H1 (cell line): ENCODE measurements around the gene PDGFD. TPM values are rescaled to one million over a fixed set of nuclear protein-coding genes. Genes with fewer than 3 reads are reported as not detected.

Experiments
- GABPA ChIP-seq: IDR thresholded peaks from 2 replicates; pipeline ENCODE4 v1.6.1; 2011; ENCODE audit warnings: mild to moderate bottlenecking, low read length, moderate library complexity, borderline replicate concordance; ENCODE audit not compliant: insufficient read depth
- POLR2AphosphoS5 ChIP-seq: IDR thresholded peaks from 2 replicates; pipeline ENCODE4 v1.6.1; 2011; ENCODE audit warnings: low read depth, low read length
- SP2 ChIP-seq: IDR thresholded peaks from 2 replicates; pipeline ENCODE4 v1.6.1; 2012; ENCODE audit warnings: mild to moderate bottlenecking, low read length, inconsistent platforms
- TBP ChIP-seq: IDR thresholded peaks from 2 replicates; pipeline ENCODE4 v1.6.1; 2011; ENCODE audit warnings: low read depth, low read length, improper control_type of control experiment
- polyA plus RNA-seq, 7 experiments: library from polyadenylated mRNA; depleted of rRNA in 3 of 7; stranded (reverse) in 5 of 7; unstranded in 2 of 7; fragments of >200 nt in 5 of 7; fragments of 200-250 nt in 2 of 7; gene quantifications; 1 replicate in 5 of 7; 2 replicates in 1 of 7; 4 replicates in 1 of 7; pipeline versions ENCODE4 v1.2.1 to v1.2.3, GENCODE V29; 2011 to 2013; ENCODE audit warnings: missing spikeins in 2 of 7, mixed read lengths in 2 of 7
- total RNA-seq: library from RNA; stranded (reverse); fragmentation: NEBNext Ultra II Directional; extraction: Animal tissue kit (Norgen Biotek cat#: 25700); gene quantifications from 2 replicates; pipeline ENCODE4 v1.2.1, GENCODE V29; 2021

The PDGFD gene
- total and polyA plus RNA-seq, 2 of the 8 experiments (the other 6 are each of a cell fraction or from before 2014, with no cell fraction given) = 1.1 to 3.9 TPM

- TF ChIP-seq GABPA (no peak), TBP (no peak), SP2 (no peak), POLR2AphosphoS5 (no peak)
Measured at GRCh38 chr11:103985041-103985440, 178.9 kb downstream of the PDGFD start (continued).
